ENCODE data around the gene TBC1D1.
"Not testable (repeated sequence)": the region's sequence is repeated elsewhere in the genome, so short reads cannot be mapped to it uniquely, and the experiment has no call there.

The TBC1D1 gene

GRCh38 chr4:38016698-38017097 is 125.8 kb downstream of the TBC1D1 start:
- no peak for DNase-seq (ENCODE audit: low spot score)

GRCh38 chr4:38017609-38018008 is 126.7 kb downstream of the TBC1D1 start:
- DNase-seq (ENCODE audit: low spot score), result no peak

- no peak for DNase-seq (ENCODE audit: low spot score)
Measured at GRCh38 chr4:38020386-38020785, 129.5 kb downstream of the TBC1D1 start.

DNA sequence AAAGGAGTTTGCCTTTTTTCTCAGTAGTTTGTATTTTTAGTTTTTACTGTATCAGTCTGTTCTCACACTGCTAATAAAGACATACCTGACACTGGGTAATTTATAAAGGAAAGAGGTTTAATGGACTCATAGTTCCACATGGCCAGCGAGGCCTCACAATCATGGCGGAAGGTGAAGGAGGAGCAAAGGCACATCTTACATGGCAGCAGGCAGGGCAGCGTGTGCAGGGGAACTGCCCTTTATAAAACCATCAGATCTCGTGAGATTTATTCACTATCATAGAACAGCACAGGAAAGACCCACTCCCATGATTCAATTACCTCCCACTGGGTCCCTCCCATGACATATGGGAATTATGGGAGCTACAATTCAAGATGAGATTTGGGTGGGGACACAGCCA is 130.1 kb downstream of the TBC1D1 start:
- DNase-seq (ENCODE audit: low spot score), result not testable (repeated sequence)

GRCh38 chr4:38021751-38022150 is 130.9 kb downstream of the TBC1D1 start:
- DNase-seq (ENCODE audit: low spot score), result no peak

DNA sequence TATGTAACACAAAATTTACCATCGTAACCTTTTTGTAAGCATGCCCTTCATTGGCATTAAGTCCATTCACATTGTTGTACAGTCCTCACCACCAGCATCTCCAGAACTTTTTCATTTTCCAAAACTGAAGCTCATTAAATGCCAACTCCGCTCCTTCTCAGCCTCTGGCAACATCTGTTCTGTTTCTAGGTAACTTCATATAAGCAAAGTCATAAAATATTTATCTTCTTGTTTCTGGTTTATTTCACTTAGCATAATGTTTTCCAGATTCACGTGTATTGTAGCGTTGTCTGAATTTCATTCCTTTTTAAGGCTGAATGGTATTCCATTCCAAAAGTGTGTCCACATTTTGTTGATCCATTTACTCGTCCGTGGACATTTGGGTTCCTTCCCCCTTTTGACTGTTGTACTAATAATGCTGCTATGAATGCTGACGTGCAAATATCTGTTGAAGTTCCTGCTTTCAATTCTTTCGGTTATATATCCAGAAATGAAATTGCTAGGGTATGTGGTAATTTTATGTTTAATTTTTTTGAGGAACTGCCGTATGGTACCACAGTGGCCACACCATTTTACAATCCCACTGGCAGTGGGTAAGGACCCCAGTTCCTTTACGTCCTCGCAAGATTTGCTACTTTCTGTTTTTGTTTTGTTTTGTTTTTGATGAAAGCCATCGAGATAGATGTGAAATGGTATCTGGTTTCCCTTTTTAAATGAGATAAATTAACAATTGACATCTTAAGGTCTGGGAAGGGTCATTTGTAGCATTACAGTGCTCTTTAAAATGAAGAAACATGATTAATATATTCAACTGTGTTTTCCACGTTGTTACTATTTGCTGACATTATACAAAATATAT is 132.7 kb downstream of the TBC1D1 start:
- no peak for DNase-seq (ENCODE audit: low spot score)

DNA sequence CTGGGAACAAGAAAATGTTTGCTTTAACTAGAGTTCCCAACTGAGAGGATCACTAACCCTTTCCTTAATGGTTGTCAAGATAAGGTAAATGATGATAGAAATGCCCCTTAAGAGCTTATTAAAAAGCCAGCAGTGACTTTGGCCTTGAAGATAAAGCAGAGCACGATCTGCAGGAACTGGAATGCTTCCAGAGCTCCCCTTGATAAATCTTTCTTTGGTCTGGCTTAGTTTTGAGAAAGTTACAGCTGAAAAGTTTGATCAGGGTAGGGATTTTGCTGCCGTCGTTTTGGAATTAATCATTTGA is 133.3 kb downstream of the TBC1D1 start:
- DNase-seq (ENCODE audit: low spot score), result no peak

DNA sequence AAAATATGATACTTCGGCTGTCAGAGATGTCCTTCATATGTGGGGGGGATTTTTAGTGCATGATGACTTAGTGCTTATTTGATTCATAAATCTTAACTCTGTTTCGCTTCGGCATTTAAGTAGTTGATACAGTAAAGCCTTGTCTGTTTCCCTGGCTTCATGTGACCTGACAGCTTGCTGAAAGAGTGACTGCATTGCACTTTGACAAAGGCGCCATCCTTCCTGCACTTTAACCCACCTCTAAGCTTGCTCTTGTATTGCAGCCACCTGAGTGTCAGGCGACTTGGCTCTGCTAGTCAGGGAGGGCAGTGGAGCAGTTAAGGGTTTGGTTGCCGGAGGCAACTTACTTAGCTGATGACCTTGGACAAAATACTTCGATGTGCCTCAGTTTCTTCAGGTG is 134.8 kb downstream of the TBC1D1 start:
- DNase-seq (ENCODE audit: low spot score), result no peak

DNA sequence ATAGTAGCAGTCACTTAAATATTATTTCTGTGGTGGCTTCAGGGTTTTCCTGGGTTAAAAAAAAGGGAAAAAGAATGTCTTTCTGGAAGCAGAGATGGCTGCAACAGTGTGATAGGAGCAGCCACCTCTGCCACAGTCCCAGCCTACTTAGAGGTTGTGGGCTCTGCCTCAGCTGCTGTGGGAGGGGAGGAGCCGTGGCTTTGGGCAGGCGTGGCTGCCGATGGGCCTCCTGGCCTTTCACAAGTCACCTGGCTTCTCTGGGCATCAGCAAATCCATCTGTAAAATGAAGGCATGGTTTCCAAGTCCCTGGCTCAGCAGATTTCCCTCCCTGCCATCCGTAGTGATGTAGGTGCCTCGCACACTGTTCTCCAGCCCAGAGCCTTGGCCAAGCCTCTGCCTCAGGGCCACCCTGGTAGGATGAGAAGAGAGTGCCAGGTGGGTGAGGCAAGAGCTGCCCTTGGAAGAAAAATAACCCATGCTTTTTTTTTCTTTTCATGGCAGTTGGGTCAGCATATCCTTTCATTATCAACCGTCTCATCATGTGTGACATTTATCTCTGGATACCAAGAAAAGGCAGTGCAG is 135.4 kb downstream of the TBC1D1 start:
- DNase-seq (ENCODE audit: low spot score), result no peak

GRCh38 chr4:38030023-38030422 is 139.1 kb downstream of the TBC1D1 start:
- no peak for DNase-seq (ENCODE audit: low spot score)

- no peak for DNase-seq (ENCODE audit: low spot score)
Measured at GRCh38 chr4:38034986-38035882, 144.3 kb downstream of the TBC1D1 start.

- DNase-seq (ENCODE audit: low spot score), result no peak
Measured at GRCh38 chr4:38036548-38036947, 145.7 kb downstream of the TBC1D1 start.

DNA sequence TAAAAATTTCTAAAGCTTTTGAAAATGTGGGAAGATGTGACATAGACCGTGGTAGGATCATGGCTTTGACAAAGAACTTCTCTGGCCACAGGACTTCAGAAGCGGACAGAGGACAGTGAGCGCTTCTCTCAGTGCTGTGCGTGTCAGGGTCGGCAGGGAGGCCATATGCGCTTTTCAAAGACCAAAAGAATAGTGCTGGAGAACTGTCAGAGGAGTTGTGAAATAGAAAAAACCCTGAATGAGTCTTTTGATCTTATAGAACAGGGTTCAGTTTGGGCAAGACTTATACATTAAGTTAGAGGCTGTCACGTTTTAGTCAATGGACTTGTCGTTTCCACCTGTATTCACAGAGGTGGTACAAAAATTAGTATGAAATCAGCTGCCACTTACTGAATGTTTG is 146.7 kb downstream of the TBC1D1 start:
- no peak for DNase-seq (ENCODE audit: low spot score)

DNA sequence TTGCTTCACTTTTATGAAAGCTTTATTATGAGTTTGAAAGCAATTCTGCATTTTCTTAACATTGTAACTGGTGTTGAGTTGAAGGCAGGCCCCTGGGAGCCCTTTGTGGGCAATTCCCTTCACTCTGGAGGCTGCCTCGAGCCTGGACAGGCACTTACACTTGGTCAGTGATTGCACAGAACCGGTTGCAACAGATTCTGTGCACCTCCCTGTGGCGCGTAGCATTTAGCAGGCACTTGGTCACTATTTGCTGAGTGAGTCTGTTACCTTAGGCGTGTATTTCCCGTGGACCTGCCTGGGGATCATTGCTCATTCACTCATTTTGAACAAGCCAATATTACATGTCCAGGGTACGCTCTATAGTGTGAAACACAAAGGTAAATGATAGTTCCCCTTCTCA is 149.7 kb downstream of the TBC1D1 start:
- no peak for DNase-seq (ENCODE audit: low spot score)

- no peak for DNase-seq (ENCODE audit: low spot score)
Measured at GRCh38 chr4:38044060-38044459, 153.2 kb downstream of the TBC1D1 start.

- no peak for DNase-seq (ENCODE audit: low spot score)
Measured at GRCh38 chr4:38045289-38045988, 154.6 kb downstream of the TBC1D1 start.

- no peak for DNase-seq (ENCODE audit: low spot score)
Measured at GRCh38 chr4:38046727-38047489, 156.0 kb downstream of the TBC1D1 start.

DNA sequence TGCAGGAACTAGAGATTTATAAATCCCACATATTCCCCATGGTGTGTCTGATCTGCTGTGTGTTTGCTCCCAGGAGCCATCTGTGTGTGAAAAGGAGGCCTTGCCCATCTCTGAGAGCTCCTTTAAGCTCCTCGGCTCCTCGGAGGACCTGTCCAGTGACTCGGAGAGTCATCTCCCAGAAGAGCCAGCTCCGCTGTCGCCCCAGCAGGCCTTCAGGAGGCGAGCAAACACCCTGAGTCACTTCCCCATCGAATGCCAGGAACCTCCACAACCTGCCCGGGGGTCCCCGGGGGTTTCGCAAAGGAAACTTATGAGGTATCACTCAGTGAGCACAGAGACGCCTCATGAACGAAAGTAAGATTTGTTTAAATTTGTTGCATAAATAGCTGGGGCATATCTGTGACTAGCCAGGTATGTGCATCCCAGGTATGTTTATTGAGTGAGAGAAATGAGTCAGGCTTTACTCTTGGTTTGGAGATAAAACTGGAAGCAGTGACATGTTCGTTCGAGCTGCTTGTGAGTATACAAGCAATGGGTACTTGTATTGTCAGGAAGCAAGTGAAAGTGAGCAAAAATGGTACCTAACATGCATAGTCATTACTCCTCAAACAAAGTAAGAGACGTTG is 158.8 kb downstream of the TBC1D1 start:
- DNase-seq (ENCODE audit: low spot score), result no peak

DNA sequence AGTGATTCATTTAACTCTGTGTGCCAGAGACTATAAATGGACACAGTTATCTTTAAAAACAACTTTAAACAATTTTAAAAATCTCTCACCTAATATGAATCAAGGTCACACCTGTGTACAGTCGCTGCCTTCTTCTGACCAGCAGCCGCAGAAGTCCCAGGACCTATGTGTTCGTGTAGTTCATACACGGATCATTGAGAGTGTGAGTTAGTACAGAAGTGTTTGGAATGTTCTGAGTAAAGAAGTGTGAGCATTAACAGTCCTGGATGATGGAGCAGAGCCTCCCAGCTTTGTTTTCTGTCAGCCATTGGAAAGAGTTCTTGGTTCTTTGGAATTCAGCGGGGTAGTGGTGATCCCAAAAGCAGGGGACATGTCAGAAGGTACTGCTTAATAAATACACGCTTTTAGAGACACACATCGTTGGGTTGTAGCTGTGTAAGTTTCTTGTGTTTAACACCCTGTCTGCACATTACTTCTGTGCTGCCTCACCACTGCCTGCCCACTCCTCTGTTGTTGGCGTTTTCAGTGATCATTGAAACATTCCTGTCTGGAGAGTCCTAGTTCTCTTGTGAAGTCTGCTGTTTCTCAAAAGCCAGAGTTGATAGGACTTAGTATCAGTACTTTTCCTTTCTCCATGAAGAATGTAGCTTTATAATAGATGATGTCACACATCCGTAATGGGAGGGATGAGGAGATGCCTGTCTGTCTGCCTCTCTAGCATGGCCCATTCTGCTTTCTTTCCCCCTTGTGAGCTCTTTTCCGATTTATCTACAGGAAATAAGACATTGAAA is 159.9 kb downstream of the TBC1D1 start:
- DNase-seq (ENCODE audit: low spot score), result no peak

GRCh38 chr4:38055566-38055965 is 164.7 kb downstream of the TBC1D1 start:
- DNase-seq (ENCODE audit: low spot score), result no peak
